GM12873 (cell line): ENCODE measurements around the gene LIMCH1.

Source experiments
- CTCF ChIP-seq: IDR thresholded peaks from 2 replicates; pipeline ENCODE4 v1.5.1; 2012; ENCODE audit warnings: low read depth, mild to moderate bottlenecking, moderate library complexity, low read length, control low read depth; ENCODE audit not compliant: insufficient read depth; ENCODE audit errors: missing control alignments

LIMCH1 gene

GRCh38 chr4:41725254-41725653, 187.3 kb downstream of the LIMCH1 start:
- TF ChIP-seq CTCF, result peak; percentile 27

GRCh38 chr4:41727861-41728572, 190.1 kb downstream of the LIMCH1 start:
- no peak for TF ChIP-seq CTCF

- no peak for TF ChIP-seq CTCF
These were observed 190.6 kb downstream of the LIMCH1 start for GRCh38 chr4:41728573-41728913.

GRCh38 chr4:41731569-41732126, 193.7 kb downstream of the LIMCH1 start:
- TF ChIP-seq CTCF, result no peak

GRCh38 chr4:41734371-41734770, 196.4 kb downstream of the LIMCH1 start:
- no peak for TF ChIP-seq CTCF

GRCh38 chr4:41741354-41741753, 203.4 kb downstream of the LIMCH1 start:
- TF ChIP-seq CTCF, result no peak

GRCh38 chr4:41744572-41745291, 206.8 kb downstream of the LIMCH1 start:
- no peak for TF ChIP-seq CTCF
